K562 (cell line): ENCODE results near the gene FCHO2. TPM values are rescaled to one million over a fixed set of nuclear protein-coding genes. Genes with fewer than 3 reads are reported as not detected.

ENCODE experiments used
- ATAC-seq: fragments of 200-7000 bp; cut with Tn5 transposase; 3 replicates; pipeline ENCODE4 v1.9.1; 2020; ENCODE audit warnings: moderate library complexity
- BruUV-seq: library from RNA; stranded (reverse); fragments of 400-500 nt; replicated peaks from 2 replicates; lab custom pipeline; 2021; lab: Mats Ljungman, UMichigan
- CTCF ChIA-PET: fragments of 300-600 bp; formaldehyde crosslinking; extraction: SDS; loops from one replicate; lab custom pipeline; 2021; ENCODE audit warnings: low intra/inter-chr PET ratio; lab: Yijun Ruan, JAX
- POLR2A ChIA-PET: fragments of 300-600, 350-650 bp; sonication (Branson Sonifier 250); formaldehyde crosslinking; extraction: SDS; loops from one replicate; lab custom pipeline; 2021; ENCODE audit warnings: antibody characterized with exemption, inconsistent platforms; lab: Yijun Ruan, JAX
- DNase-seq, 4 experiments: peaks; one replicate each; pipeline versions ENCODE4 v3.0.0 to v3.0.0-alpha.2; 2011 to 2018; ENCODE audit warnings: low spot score in 3 of 4, mixed read lengths in 3 of 4; ENCODE audit errors: extremely low read depth in 1 of 4
- FAIRE-seq: peaks from 2 replicates; lab custom pipeline; 2011; peaks lifted over from hg19 to GRCh38; lab: Jason Lieb, UNC
- H2AFZ ChIP-seq: 2 replicates; pipeline ENCODE4 v1.6.0; 2011; ENCODE audit warnings: low read depth, low read length, control low read depth, inconsistent platforms
- H3K27ac ChIP-seq: fragments of 200-600 bp; 3 replicates; pipeline ENCODE4 v1.8.0; 2011; ENCODE audit warnings: low read depth, mild to moderate bottlenecking, control low read depth, inconsistent platforms, low read length, moderate library complexity, mixed read lengths; ENCODE audit errors: extremely low read depth
- H3K27me3 ChIP-seq, 2 experiments: fragments of 300-600 bp in 1 of 2; 2 replicates in 1 of 2; 3 replicates in 1 of 2; pipeline versions ENCODE4 v1.6.0 to v1.8.0; 2011; ENCODE audit warnings: inconsistent platforms in 2 of 2, low read length in 2 of 2, mild to moderate bottlenecking in 1 of 2, mixed read lengths in 1 of 2, moderate library complexity in 1 of 2; ENCODE audit not compliant: control insufficient read depth in 2 of 2, insufficient read depth in 2 of 2
- H3K36me3 ChIP-seq: fragments of 300-600 bp; 3 replicates; pipeline ENCODE4 v1.8.0; 2011; ENCODE audit warnings: mild to moderate bottlenecking, low read length, inconsistent platforms; ENCODE audit not compliant: control insufficient read depth, insufficient read depth
- H3K4me1 ChIP-seq, 2 experiments: fragments of 200-600 bp in 1 of 2; replicated peaks in 1 of 2; 2 replicates in 1 of 2; 3 replicates in 1 of 2; pipeline versions ENCODE4 v1.5.1 to v1.8.0; 2011; ENCODE audit warnings: inconsistent platforms in 2 of 2, low read length in 2 of 2, mild to moderate bottlenecking in 1 of 2, mixed read lengths in 1 of 2, moderate library complexity in 1 of 2; ENCODE audit not compliant: control insufficient read depth in 2 of 2, insufficient read depth in 2 of 2
- H3K4me2 ChIP-seq: 2 replicates; pipeline ENCODE4 v1.6.1; 2011; ENCODE audit warnings: low read length, control low read depth, inconsistent platforms, mixed read lengths; ENCODE audit not compliant: insufficient read depth
- H3K4me3 ChIP-seq: fragments of 200-600 bp; sonication (generic), shearing (Covaris generic); 2 replicates; pipeline ENCODE4 v1.5.1; 2016; ENCODE audit warnings: control low read depth, inconsistent platforms
- H3K79me2 ChIP-seq: fragments of 200-600 bp; 3 replicates; pipeline ENCODE4 v1.8.0; 2011; ENCODE audit warnings: low read length, inconsistent platforms; ENCODE audit not compliant: control insufficient read depth, insufficient read depth
- H3K9ac ChIP-seq, 2 experiments: 2 replicates each; pipeline versions ENCODE4 v1.6.0 to v1.6.1; 2011; ENCODE audit warnings: low read depth in 2 of 2, low read length in 2 of 2, control low read depth in 1 of 2, inconsistent platforms in 1 of 2, mild to moderate bottlenecking in 1 of 2, mixed read lengths in 1 of 2; ENCODE audit not compliant: insufficient read depth in 1 of 2
- H3K9me1 ChIP-seq: one replicate; pipeline ENCODE4 v1.6.0; 2011; ENCODE audit warnings: inconsistent platforms, mild to moderate bottlenecking, low read length, moderate library complexity; ENCODE audit not compliant: control insufficient read depth, insufficient read depth
- H3K9me3 ChIP-seq: replicated peaks from 2 replicates; pipeline ENCODE4 v1.5.1; 2011; ENCODE audit warnings: low read depth, low read length, inconsistent platforms; ENCODE audit not compliant: control insufficient read depth, insufficient read depth
- H4K20me1 ChIP-seq: replicated peaks from 2 replicates; pipeline ENCODE4 v1.6.1; 2011; ENCODE audit warnings: low read length, inconsistent platforms, mixed read lengths; ENCODE audit not compliant: control insufficient read depth, insufficient read depth
- E2F3 ChIP-seq: fragments of 250-450 bp; sonication (Bioruptor Pico); IDR thresholded peaks from 2 replicates; pipeline ENCODE4 v1.4.0; 2020; ENCODE audit warnings: mild to moderate bottlenecking
- ETV6 ChIP-seq, 3 experiments: fragments of 150-350 bp in 1 of 3; sonication (generic) in 1 of 3; formaldehyde crosslinking in 1 of 3; IDR thresholded peaks; 2 replicates each; pipeline versions ENCODE4 v1.6.1 to v1.8.0; 2014 to 2022; ENCODE audit warnings: borderline replicate concordance in 2 of 3, low read depth in 2 of 3, antibody characterized with exemption in 1 of 3, low read length in 1 of 3, mild to moderate bottlenecking in 1 of 3, missing genetic modification reagents in 1 of 3
- GTF2B ChIP-seq: IDR thresholded peaks from 2 replicates; pipeline ENCODE4 v1.6.1; 2011; ENCODE audit not compliant: insufficient read length; ENCODE audit errors: extremely low read depth
- MEF2D ChIP-seq: conservative IDR thresholded peaks from 2 replicates; pipeline ENCODE4 v1.6.1; 2016; ENCODE audit warnings: low read depth, missing genetic modification characterization, missing compliant biosample characterization
- MNT ChIP-seq, 2 experiments: fragments of 450-650 bp; conservative IDR thresholded peaks; 2 replicates each; pipeline ENCODE4 v1.6.1; 2017; ENCODE audit warnings: mild to moderate bottlenecking in 2 of 2, moderate library complexity in 2 of 2
- POLR2A ChIP-seq: fragments of 450-650 bp; conservative IDR thresholded peaks from 2 replicates; pipeline ENCODE4 v1.6.1; 2016
- POLR2AphosphoS2 ChIP-seq: IDR thresholded peaks from 2 replicates; pipeline ENCODE4 v1.6.1; 2012; ENCODE audit warnings: low read length, improper control_type of control experiment
- PTTG1 ChIP-seq: fragments of 450-650 bp; IDR thresholded peaks from 2 replicates; pipeline ENCODE4 v1.6.1; 2016; ENCODE audit warnings: low read depth, mild to moderate bottlenecking, missing genetic modification characterization, missing compliant biosample characterization
- SUPT5H ChIP-seq: fragments of 450-650 bp; IDR thresholded peaks from 2 replicates; pipeline ENCODE4 v1.6.1; 2016
- ZFP30 ChIP-seq: fragments of 250-450 bp; sonication (Bioruptor Pico); IDR thresholded peaks from 2 replicates; pipeline ENCODE4 v1.8.0; 2022; ENCODE audit warnings: moderate library complexity, mild to moderate bottlenecking, inconsistent platforms, borderline replicate concordance
- ZFP36 ChIP-seq: fragments of 150-350 bp; IDR thresholded peaks from 2 replicates; pipeline ENCODE4 v1.6.1; 2018; ENCODE audit warnings: low read length, low read depth; ENCODE audit not compliant: partially characterized antibody
- ZNF583 ChIP-seq: fragments of 250-450 bp; sonication (Bioruptor Pico); IDR thresholded peaks from 2 replicates; pipeline ENCODE4 v1.4.0; 2020
- ZZZ3 ChIP-seq: fragments of 450-650 bp; IDR thresholded peaks from 2 replicates; pipeline ENCODE4 v1.6.1; 2016; ENCODE audit warnings: antibody characterized with exemption, mild to moderate bottlenecking, moderate library complexity
- WGBS: fragments of 100-300 bp; shearing (Covaris generic); methylation state at CpG from one replicate; pipeline ENCODE4 v1.1.6; 2016; ENCODE audit warnings: low coverage, mixed read lengths; ENCODE audit not compliant: insufficient coverage; ENCODE audit errors: missing lambda C conversion rate; 5-methylcytosine and 5-hydroxymethylcytosine counted together
- in situ Hi-C: fragments of 300-500 bp; cut with MboI; formaldehyde crosslinking; loops from 4 replicates; pipeline ENCODE4 v1.15.0; 2018; ENCODE audit warnings: inconsistent platforms, mixed read lengths
- intact Hi-C: fragments of 100-400 bp; cut with micrococcal nuclease; formaldehyde crosslinking; loops from 2 replicates; pipeline ENCODE4 v1.14.2; 2022
- polyA plus RNA-seq, 8 experiments: library from polyadenylated mRNA; depleted of rRNA in 4 of 8; stranded (reverse) in 5 of 8; unstranded in 3 of 8; fragments of >200 nt; fragmentation: Nextera tagmentation in 2 of 8; fragmentation: Illumina TruSeq in 1 of 8; extraction: Ambion mirVana in 2 of 8; extraction: Trizol in 1 of 8; gene quantifications; 2 replicates each; pipeline versions ENCODE4 v1.2.1 to v1.2.3, GENCODE V29; 2011 to 2014; ENCODE audit warnings: inconsistent platforms in 1 of 8, missing spikeins in 1 of 8
- total RNA-seq, 7 experiments: library from RNA; depleted of rRNA in 6 of 7; stranded (reverse); fragments of >200 nt in 6 of 7; fragmentation: Illumina TruSeq in 2 of 7; extraction: Trizol in 2 of 7; gene quantifications; 2 replicates each; pipeline versions ENCODE4 v1.2.1 to v1.2.3, GENCODE V29; 2011 to 2021; ENCODE audit warnings: low replicate concordance in 1 of 7
- TF ChIP-seq, protein P1 (sequence below): sonication (generic); formaldehyde crosslinking; IDR thresholded peaks from 2 replicates; pipeline ENCODE4 v1.8.0; 2023; ENCODE audit warnings: mild to moderate bottlenecking, missing genetic modification reagents
- TF ChIP-seq, protein P2 (sequence below): fragments of 250-450 bp; sonication (Bioruptor Pico); IDR thresholded peaks from 2 replicates; pipeline ENCODE4 v1.4.0; 2020; ENCODE audit warnings: mild to moderate bottlenecking, moderate library complexity

Gene FCHO2
- total and polyA plus RNA-seq, 9 of the 15 experiments (the other 6 are each of a cell fraction or from before 2014, with no cell fraction given) = 4.4 to 13.4 (median 8.3) TPM

DNA sequence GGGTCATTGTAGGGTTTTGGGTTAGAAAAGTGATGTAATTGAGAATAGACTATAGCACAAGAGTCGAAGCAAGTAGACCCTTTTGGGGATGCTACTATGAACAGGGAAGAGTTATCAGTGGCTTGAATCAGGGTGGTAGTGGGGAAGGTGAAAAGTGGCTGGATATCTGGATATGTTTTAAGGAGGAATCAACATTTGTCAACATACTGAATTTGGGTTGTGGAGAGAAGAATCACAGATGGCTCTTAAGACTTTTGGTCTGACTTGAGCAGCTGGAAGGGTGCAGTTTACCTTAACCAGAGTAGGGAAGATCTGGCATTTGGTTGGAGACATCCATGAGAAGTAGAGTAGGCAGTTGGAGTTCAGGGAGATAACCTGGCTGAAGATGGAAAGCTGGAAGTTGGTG lies 38.5 kb upstream of the FCHO2 start:
- Histone ChIP-seq H3K4me1 (no peaks in the 10 kb centered on the region), H3K27me3 (no peaks in the 10 kb centered on the region), H3K9ac (no peak overlapping the region), H2AFZ (no peak overlapping the region), H3K4me2 (no peak overlapping the region), H3K36me3 (no peaks in the 10 kb centered on the region), H4K20me1 (no peaks in the 10 kb centered on the region), H3K4me3 (no peak overlapping the region), H3K79me2 (no peaks in the 10 kb centered on the region), H3K27ac (no peak overlapping the region), H3K9me3 (no peaks in the 10 kb centered on the region), H3K9me1 (no peaks in the 10 kb centered on the region)
- in situ Hi-C loops (loop anchor here (5.0 kb wide), 1 partner anchor 285 kb away; no protein-coding TSS in a partner anchor), intact Hi-C loops (no loop called here)
- ATAC-seq = no peak
- DNase-seq = no peak
- WGBS = 0% methylated on average over 1 of the region's 1 CpG
- TF ChIP-seq ZFP36 (no peak), POLR2AphosphoS2 (0 out of 2 replicates have a peak, but pooled peaks have one; percentile 71), MEF2D (tag) (no peak), ZZZ3 (no peak), ZFP30 (CRISPR knock-in tag) (no peak), E2F3 (no peak), ETV6 (IDR thresholded peaks at IDR 0.05; ENCODE audit: borderline replicate concordance in 1 of 2, low read depth in 2 of 2, low read length in 1 of 2) (no peak), ETV6 (CRISPR knock-in tag; IDR thresholded peaks at IDR 0.05; ENCODE audit: borderline replicate concordance) (no peak), POLR2A (peak; percentile 54), SUPT5H (0 out of 2 replicates have a peak, but pooled peaks have one; percentile 47), PTTG1 (tag) (no peak), MNT (conservative IDR thresholded peaks at IDR 0.05) (no peak), GTF2B (no peak), ZNF583 (no peak)
- TF ChIP-seq, protein P1, sequence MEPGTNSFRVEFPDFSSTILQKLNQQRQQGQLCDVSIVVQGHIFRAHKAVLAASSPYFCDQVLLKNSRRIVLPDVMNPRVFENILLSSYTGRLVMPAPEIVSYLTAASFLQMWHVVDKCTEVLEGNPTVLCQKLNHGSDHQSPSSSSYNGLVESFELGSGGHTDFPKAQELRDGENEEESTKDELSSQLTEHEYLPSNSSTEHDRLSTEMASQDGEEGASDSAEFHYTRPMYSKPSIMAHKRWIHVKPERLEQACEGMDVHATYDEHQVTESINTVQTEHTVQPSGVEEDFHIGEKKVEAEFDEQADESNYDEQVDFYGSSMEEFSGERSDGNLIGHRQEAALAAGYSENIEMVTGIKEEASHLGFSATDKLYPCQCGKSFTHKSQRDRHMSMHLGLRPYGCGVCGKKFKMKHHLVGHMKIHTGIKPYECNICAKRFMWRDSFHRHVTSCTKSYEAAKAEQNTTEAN (CRISPR knock-in tag) = no peak
- TF ChIP-seq, protein P2, sequence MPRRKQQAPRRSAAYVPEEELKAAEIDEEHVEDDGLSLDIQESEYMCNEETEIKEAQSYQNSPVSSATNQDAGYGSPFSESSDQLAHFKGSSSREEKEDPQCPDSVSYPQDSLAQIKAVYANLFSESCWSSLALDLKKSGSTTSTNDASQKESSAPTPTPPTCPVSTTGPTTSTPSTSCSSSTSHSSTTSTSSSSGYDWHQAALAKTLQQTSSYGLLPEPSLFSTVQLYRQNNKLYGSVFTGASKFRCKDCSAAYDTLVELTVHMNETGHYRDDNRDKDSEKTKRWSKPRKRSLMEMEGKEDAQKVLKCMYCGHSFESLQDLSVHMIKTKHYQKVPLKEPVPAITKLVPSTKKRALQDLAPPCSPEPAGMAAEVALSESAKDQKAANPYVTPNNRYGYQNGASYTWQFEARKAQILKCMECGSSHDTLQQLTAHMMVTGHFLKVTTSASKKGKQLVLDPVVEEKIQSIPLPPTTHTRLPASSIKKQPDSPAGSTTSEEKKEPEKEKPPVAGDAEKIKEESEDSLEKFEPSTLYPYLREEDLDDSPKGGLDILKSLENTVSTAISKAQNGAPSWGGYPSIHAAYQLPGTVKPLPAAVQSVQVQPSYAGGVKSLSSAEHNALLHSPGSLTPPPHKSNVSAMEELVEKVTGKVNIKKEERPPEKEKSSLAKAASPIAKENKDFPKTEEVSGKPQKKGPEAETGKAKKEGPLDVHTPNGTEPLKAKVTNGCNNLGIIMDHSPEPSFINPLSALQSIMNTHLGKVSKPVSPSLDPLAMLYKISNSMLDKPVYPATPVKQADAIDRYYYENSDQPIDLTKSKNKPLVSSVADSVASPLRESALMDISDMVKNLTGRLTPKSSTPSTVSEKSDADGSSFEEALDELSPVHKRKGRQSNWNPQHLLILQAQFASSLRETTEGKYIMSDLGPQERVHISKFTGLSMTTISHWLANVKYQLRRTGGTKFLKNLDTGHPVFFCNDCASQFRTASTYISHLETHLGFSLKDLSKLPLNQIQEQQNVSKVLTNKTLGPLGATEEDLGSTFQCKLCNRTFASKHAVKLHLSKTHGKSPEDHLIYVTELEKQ (CRISPR knock-in tag) = no peak
- no TSS peak for BruUV-seq
- no peak for FAIRE-seq
- ChIA-PET POLR2A (no interaction called here), CTCF (no interaction called here)
